ENCODE data around the gene PDGFC.
"Not testable (repeated sequence)": the region's sequence is repeated elsewhere in the genome, so short reads cannot be mapped to it uniquely, and the experiment has no call there.

PDGFC gene

GRCh38 chr4:156933633-156934258 lies 37.9 kb downstream of the PDGFC start:
- DNase-seq (no peak), ATAC-seq (ENCODE audit: insufficient read depth, low read depth) (no peak)
- H4K20me1 ChIP-seq (ENCODE audit: insufficient read depth, low read length) = no peaks in the 10 kb centered on the region
- no peak overlapping the region for H3K4me2 ChIP-seq (ENCODE audit: insufficient read depth, low read length)
- TF ChIP-seq CTCF (IDR thresholded peaks at IDR 0.05; ENCODE audit: borderline replicate concordance, extremely low read depth, low read length, poor library complexity, severe bottlenecking) (no peak), EZH2 (IDR thresholded peaks at IDR 0.05; ENCODE audit: borderline replicate concordance, low read depth, low read length, severe bottlenecking) (no peak)
- no peak overlapping the region for H3K9ac ChIP-seq (ENCODE audit: low read depth, low read length)
- no peaks in the 10 kb centered on the region for H3K4me1 ChIP-seq (ENCODE audit: insufficient read depth, low read length)
- no peak overlapping the region for H3K27ac ChIP-seq (ENCODE audit: low read length)
- no peak overlapping the region for H3K4me3 ChIP-seq (ENCODE audit: low read depth in 1 of 2, low read length in 2 of 2)
- H3K79me2 ChIP-seq (ENCODE audit: insufficient read depth, low read length) = no peaks in the 10 kb centered on the region
- H2AFZ ChIP-seq (ENCODE audit: low read depth, low read length) = no peak overlapping the region
- H3K36me3 ChIP-seq (ENCODE audit: insufficient read depth, low read length) = no peaks in the 10 kb centered on the region
- H3K9me3 ChIP-seq (ENCODE audit: insufficient read depth, low read length, severe bottlenecking) = no peaks in the 10 kb centered on the region
- H3K27me3 ChIP-seq (ENCODE audit: insufficient read depth, low read length, poor library complexity) = no peaks in the 10 kb centered on the region

GRCh38 chr4:156932360-156932759 lies 39.2 kb downstream of the PDGFC start:
- H3K36me3 ChIP-seq (ENCODE audit: insufficient read depth, low read length); H3K27ac ChIP-seq (ENCODE audit: low read length); DNase-seq: not testable (repeated sequence)

GRCh38 chr4:156931267-156931666 lies 40.3 kb downstream of the PDGFC start:
- TF ChIP-seq EZH2 (IDR thresholded peaks at IDR 0.05; ENCODE audit: borderline replicate concordance, low read depth, low read length, severe bottlenecking) = no peak
- no peak for TF ChIP-seq CTCF (IDR thresholded peaks at IDR 0.05; ENCODE audit: borderline replicate concordance, extremely low read depth, low read length, poor library complexity, severe bottlenecking)
- H2AFZ ChIP-seq (ENCODE audit: low read depth, low read length) = no peak overlapping the region
- DNase-seq = no peak
- no peak overlapping the region for H3K9ac ChIP-seq (ENCODE audit: low read depth, low read length)
- H3K36me3 ChIP-seq (ENCODE audit: insufficient read depth, low read length) = no peaks in the 10 kb centered on the region
- no peak overlapping the region for H3K27ac ChIP-seq (ENCODE audit: low read length)
- no peaks in the 10 kb centered on the region for H3K4me1 ChIP-seq (ENCODE audit: insufficient read depth, low read length)
- no peaks in the 10 kb centered on the region for H3K79me2 ChIP-seq (ENCODE audit: insufficient read depth, low read length)
- no peaks in the 10 kb centered on the region for H3K27me3 ChIP-seq (ENCODE audit: insufficient read depth, low read length, poor library complexity)
- ATAC-seq (ENCODE audit: insufficient read depth, low read depth) = no peak
- H4K20me1 ChIP-seq (ENCODE audit: insufficient read depth, low read length) = no peaks in the 10 kb centered on the region
- no peak overlapping the region for H3K4me3 ChIP-seq (ENCODE audit: low read depth in 1 of 2, low read length in 2 of 2)
- no peak overlapping the region for H3K4me2 ChIP-seq (ENCODE audit: insufficient read depth, low read length)
- H3K9me3 ChIP-seq (ENCODE audit: insufficient read depth, low read length, severe bottlenecking) = no peaks in the 10 kb centered on the region

More at GRCh38 chr4:156932360-156932759, 39.2 kb downstream of the PDGFC start:
- not testable (repeated sequence) for H2AFZ ChIP-seq (ENCODE audit: low read depth, low read length); ATAC-seq (ENCODE audit: insufficient read depth, low read depth); H3K79me2 ChIP-seq (ENCODE audit: insufficient read depth, low read length); H4K20me1 ChIP-seq (ENCODE audit: insufficient read depth, low read length); H3K4me1 ChIP-seq (ENCODE audit: insufficient read depth, low read length); H3K27me3 ChIP-seq (ENCODE audit: insufficient read depth, low read length, poor library complexity); H3K4me3 ChIP-seq (ENCODE audit: low read depth in 1 of 2, low read length in 2 of 2); H3K9ac ChIP-seq (ENCODE audit: low read depth, low read length); H3K9me3 ChIP-seq (ENCODE audit: insufficient read depth, low read length, severe bottlenecking); H3K4me2 ChIP-seq (ENCODE audit: insufficient read depth, low read length)

- ATAC-seq (ENCODE audit: insufficient read depth, low read depth) (no peak), DNase-seq (no peak)
- no peaks in the 10 kb centered on the region for H3K4me1 ChIP-seq (ENCODE audit: insufficient read depth, low read length)
- H4K20me1 ChIP-seq (ENCODE audit: insufficient read depth, low read length) = no peaks in the 10 kb centered on the region
- TF ChIP-seq EZH2 (IDR thresholded peaks at IDR 0.05; ENCODE audit: borderline replicate concordance, low read depth, low read length, severe bottlenecking) = no peak
- TF ChIP-seq CTCF (IDR thresholded peaks at IDR 0.05; ENCODE audit: borderline replicate concordance, extremely low read depth, low read length, poor library complexity, severe bottlenecking) = no peak
- no peaks in the 10 kb centered on the region for H3K9me3 ChIP-seq (ENCODE audit: insufficient read depth, low read length, severe bottlenecking)
- no peak overlapping the region for H3K4me3 ChIP-seq (ENCODE audit: low read depth in 1 of 2, low read length in 2 of 2)
- no peaks in the 10 kb centered on the region for H3K79me2 ChIP-seq (ENCODE audit: insufficient read depth, low read length)
- no peaks in the 10 kb centered on the region for H3K36me3 ChIP-seq (ENCODE audit: insufficient read depth, low read length)
- no peak overlapping the region for H3K4me2 ChIP-seq (ENCODE audit: insufficient read depth, low read length)
- H3K27ac ChIP-seq (ENCODE audit: low read length) = no peak overlapping the region
- H3K9ac ChIP-seq (ENCODE audit: low read depth, low read length) = no peak overlapping the region
- H2AFZ ChIP-seq (ENCODE audit: low read depth, low read length) = no peak overlapping the region
- H3K27me3 ChIP-seq (ENCODE audit: insufficient read depth, low read length, poor library complexity) = no peaks in the 10 kb centered on the region
Observed at GRCh38 chr4:156929386-156930105, 42.1 kb downstream of the PDGFC start.

All from DND-41 (cell line).